ENCODE results near the gene DTX4.

DTX4 gene

GRCh38 chr11:59141191-59141590, 30.7 kb upstream of the DTX4 start:
- Histone ChIP-seq H3K9me3 (ENCODE audit: severe bottlenecking) (peaks cover 9% of the 10 kb centered on the region), H3K27me3 (ENCODE audit: insufficient read depth, low read depth, severe bottlenecking) (peaks cover 88% of the 10 kb centered on the region), H3K4me3 (ENCODE audit: low read depth, low read length) (no peak overlapping the region), H3K27ac (no peak overlapping the region), H3K36me3 (no peaks in the 10 kb centered on the region)
- TF ChIP-seq CTCF (IDR thresholded peaks at IDR 0.05; ENCODE audit: low read depth, low read length) = no peak
- no peak for DNase-seq

GRCh38 chr11:59141673-59142460, 30.1 kb upstream of the DTX4 start:
- Histone ChIP-seq H3K27ac (no peak overlapping the region), H3K36me3 (no peaks in the 10 kb centered on the region), H3K9me3 (ENCODE audit: severe bottlenecking) (peaks cover 9% of the 10 kb centered on the region), H3K27me3 (ENCODE audit: insufficient read depth, low read depth, severe bottlenecking) (peaks cover 86% of the 10 kb centered on the region), H3K4me3 (ENCODE audit: low read depth, low read length) (no peak overlapping the region)
- no peak for DNase-seq
- no peak for TF ChIP-seq CTCF (IDR thresholded peaks at IDR 0.05; ENCODE audit: low read depth, low read length)

- Histone ChIP-seq H3K36me3 (no peaks in the 10 kb centered on the region), H3K4me3 (ENCODE audit: low read depth, low read length) (peak within 1 kb of the TSS; percentile 25), H3K27me3 (ENCODE audit: insufficient read depth, low read depth, severe bottlenecking) (peaks cover 86% of the 10 kb centered on the region), H3K27ac (no peak within 1 kb of the TSS), H3K9me3 (ENCODE audit: severe bottlenecking) (peaks cover 9% of the 10 kb centered on the region)
- DNase-seq = peak; percentile 9
- no peak for TF ChIP-seq CTCF (IDR thresholded peaks at IDR 0.05; ENCODE audit: low read depth, low read length)
Measured at GRCh38 chr11:59142530-59143507, 29.1 kb upstream of the DTX4 start, which contains the start of gene FAM111A. FAM111A (plus strand) TSS chr11:59142856; CDS start chr11:59148873, 6,017 bp downstream.

- Histone ChIP-seq H3K36me3 (no peaks in the 10 kb centered on the region), H3K27me3 (ENCODE audit: insufficient read depth, low read depth, severe bottlenecking) (peaks cover 82% of the 10 kb centered on the region), H3K4me3 (ENCODE audit: low read depth, low read length) (no peak overlapping the region), H3K27ac (no peak overlapping the region), H3K9me3 (ENCODE audit: severe bottlenecking) (peaks cover 9% of the 10 kb centered on the region)
- no peak for TF ChIP-seq CTCF (IDR thresholded peaks at IDR 0.05; ENCODE audit: low read depth, low read length)
- DNase-seq = no peak
Measured at GRCh38 chr11:59144096-59144495, 27.8 kb upstream of the DTX4 start.

- TF ChIP-seq CTCF (IDR thresholded peaks at IDR 0.05; ENCODE audit: low read depth, low read length) = no peak
- H3K27me3 ChIP-seq (ENCODE audit: insufficient read depth, low read depth, severe bottlenecking) = peaks cover 81% of the 10 kb centered on the region
- H3K27ac ChIP-seq = no peak overlapping the region
- H3K36me3 ChIP-seq = no peaks in the 10 kb centered on the region
- no peak for DNase-seq
- H3K4me3 ChIP-seq (ENCODE audit: low read depth, low read length) = no peak overlapping the region
- H3K9me3 ChIP-seq (ENCODE audit: severe bottlenecking) = peaks cover 9% of the 10 kb centered on the region
Measured at GRCh38 chr11:59144579-59145345, 27.2 kb upstream of the DTX4 start.

All from WERI-Rb-1 (cell line).